Measurements from ENCODE around the gene AXIN1. TPM values are rescaled to one million over a fixed set of nuclear protein-coding genes. Genes with fewer than 3 reads are reported as not detected.
A peak's percentile ranks its signal among the peaks of the same experiment; 100 is the strongest.

AXIN1 gene
- total and polyA plus RNA-seq, 2 of the 8 experiments (the other 6 are each of a cell fraction or from before 2014, with no cell fraction given): 12.5 to 41.9 TPM

DNA sequence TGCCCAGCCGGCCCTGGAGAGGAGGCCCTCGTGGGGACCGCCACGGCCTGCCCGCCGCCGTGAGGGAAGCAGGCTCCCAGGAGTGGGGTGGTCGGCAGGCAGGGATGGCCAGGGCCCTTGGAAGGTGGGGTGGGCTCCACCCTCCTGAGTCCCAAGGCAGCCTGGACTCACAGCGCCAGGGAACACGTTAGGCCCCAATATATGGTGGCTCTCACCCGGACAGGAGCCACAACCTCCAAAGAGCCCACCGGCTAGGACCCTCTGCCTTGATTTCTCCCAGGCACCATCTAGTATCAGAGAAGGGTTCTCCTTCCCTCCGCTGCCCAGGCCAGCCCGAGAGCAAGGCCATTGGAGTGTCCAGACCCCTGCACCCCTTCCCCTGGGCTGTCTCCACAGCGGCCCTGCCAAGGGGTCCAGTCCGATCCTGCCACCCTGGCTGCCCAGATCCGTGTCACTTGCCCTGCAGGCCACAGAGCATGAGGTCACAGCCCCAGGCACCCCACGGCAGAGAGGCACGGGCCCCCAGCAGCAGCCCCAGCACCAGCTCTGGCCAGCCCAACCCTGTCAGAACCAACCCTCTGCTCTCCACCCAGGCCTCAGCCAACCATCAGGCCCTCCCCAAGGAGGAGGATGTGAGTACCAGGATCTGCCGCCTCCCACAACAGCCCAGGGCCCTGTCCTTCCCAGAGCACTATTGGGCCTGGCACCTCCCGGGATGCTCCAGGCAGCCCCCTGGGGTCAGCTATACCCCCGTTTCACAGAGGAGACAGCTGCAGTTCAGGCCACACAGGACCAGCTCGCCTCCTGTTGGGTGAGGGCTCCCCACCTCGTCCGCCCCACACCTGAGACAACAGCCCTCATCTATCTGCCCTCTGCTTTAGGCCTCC lies 1.1 kb upstream of the AXIN1 start:
- Histone ChIP-seq H4K91ac (replicated peaks; ENCODE audit: insufficient read length, low read length) (no peak overlapping the region), H4K5ac (ENCODE audit: insufficient read length, low read depth, low read length) (no peak overlapping the region), H3K36me3 (ENCODE audit: control insufficient read depth in 2 of 4, insufficient read depth in 4 of 4, low read length in 3 of 4) (0 out of 8 replicates have a peak, but pooled peaks cover 0 to 3% (median 0%) of the 10 kb centered on the region in 4 experiments), H3K14ac (ENCODE audit: insufficient read length) (no peak overlapping the region), H3K27ac (ENCODE audit: low read depth, low read length) (no peak overlapping the region), H3K23ac (ENCODE audit: insufficient read length) (no peak overlapping the region), H3K56ac (replicated peaks; ENCODE audit: insufficient read length, low read depth, low read length) (no peak overlapping the region), H3K23me2 (ENCODE audit: low read depth, low read length) (peaks cover 7% of the 10 kb centered on the region; the same call in 1 of the 2 replicates), H2BK15ac (ENCODE audit: low read length) (no peak overlapping the region), H3K18ac (ENCODE audit: extremely low read depth, low read length) (no peak overlapping the region), H2BK20ac (ENCODE audit: low read length) (no peak overlapping the region), H2BK120ac (replicated peaks; ENCODE audit: low read depth, low read length) (no peak overlapping the region), H3K4ac (replicated peaks; ENCODE audit: insufficient read length, low read depth, low read length) (peak overlapping the region; percentile 78), H3K4me1 (replicated peaks in 1 of 4; ENCODE audit: control insufficient read depth in 3 of 4, insufficient read depth in 4 of 4, low read length in 3 of 4) (peaks cover 0 to 4% (median 2%) of the 10 kb centered on the region in 4 experiments; a peak in 4 of 7 replicates), H2BK12ac (ENCODE audit: low read depth, low read length) (peak overlapping the region; percentile 60; the same call in 1 of the 2 replicates), H2BK5ac (ENCODE audit: low read depth, low read length) (peak overlapping the region; percentile 44; the same call in 1 of the 2 replicates), H3K9ac (replicated peaks in 1 of 4; ENCODE audit: extremely low read depth in 1 of 4, low read depth in 3 of 4, low read length in 3 of 4) (peak overlapping the region in 2 of 4 experiments; percentile 8 to 19; a peak in 4 of 7 replicates), H3K27me3 (replicated peaks in 1 of 4; ENCODE audit: control insufficient read depth in 3 of 4, extremely low read depth in 1 of 4, insufficient read depth in 3 of 4, low read length in 3 of 4) (no peaks in the 10 kb centered on the region), H3K79me1 (ENCODE audit: low read depth, low read length) (peaks cover 10% of the 10 kb centered on the region), H3K9me3 (ENCODE audit: insufficient read depth in 2 of 2, low read depth in 1 of 2, low read length in 1 of 2) (no peaks in the 10 kb centered on the region), H2AFZ (ENCODE audit: low read length) (no peak overlapping the region), H4K20me1 (replicated peaks in 1 of 2; ENCODE audit: control insufficient read depth in 1 of 2, insufficient read depth in 2 of 2, low read length in 2 of 2) (peaks cover 4 to 14% of the 10 kb centered on the region in 2 experiments), H4K8ac (ENCODE audit: extremely low read depth, insufficient read depth, low read length) (peak overlapping the region; percentile 68), H3K4me3 (ENCODE audit: extremely low read depth in 1 of 4, insufficient read depth in 2 of 4, low read depth in 3 of 4, low read length in 4 of 4) (peak overlapping the region; percentile 30 to 63 (median 37)), H3K4me2 (ENCODE audit: insufficient read depth in 1 of 2, low read depth in 2 of 2, low read length in 2 of 2) (peak overlapping the region; percentile 53 to 78; a peak in 3 of 4 replicates), H3K79me2 (ENCODE audit: control insufficient read depth in 1 of 2, insufficient read depth in 2 of 2, low read length in 2 of 2) (peaks cover 5 to 29% of the 10 kb centered on the region in 2 experiments; a peak in 3 of 4 replicates), H2AK5ac (ENCODE audit: low read depth, low read length) (0 out of 2 replicates have a peak overlapping the region, but pooled peaks have one; percentile 39)
- FAIRE-seq: no peak
- CTCF ChIA-PET (ENCODE audit: partially characterized antibody): interaction anchor here (0.6 to 1.8 kb wide), 5 partner anchors 13 to 248 kb away, joined by 3 to 6 read pairs (median 3); no protein-coding TSS in a partner anchor
- TF ChIP-seq CTBP2 (IDR thresholded peaks at IDR 0.05; ENCODE audit: borderline replicate concordance, insufficient read depth, insufficient read length, low read length) (no peak), SIX5 (IDR thresholded peaks at IDR 0.05; ENCODE audit: low read depth, low read length) (no peak), TAF7 (optimal IDR thresholded peaks at IDR 0.05; ENCODE audit: borderline replicate concordance, low read depth, low read length) (no peak), KDM5A (IDR thresholded peaks at IDR 0.05; ENCODE audit: low read length) (no peak), KDM1A (IDR thresholded peaks at IDR 0.05; ENCODE audit: borderline replicate concordance, low read length) (no peak)
- TF ChIP-seq, protein P1, sequence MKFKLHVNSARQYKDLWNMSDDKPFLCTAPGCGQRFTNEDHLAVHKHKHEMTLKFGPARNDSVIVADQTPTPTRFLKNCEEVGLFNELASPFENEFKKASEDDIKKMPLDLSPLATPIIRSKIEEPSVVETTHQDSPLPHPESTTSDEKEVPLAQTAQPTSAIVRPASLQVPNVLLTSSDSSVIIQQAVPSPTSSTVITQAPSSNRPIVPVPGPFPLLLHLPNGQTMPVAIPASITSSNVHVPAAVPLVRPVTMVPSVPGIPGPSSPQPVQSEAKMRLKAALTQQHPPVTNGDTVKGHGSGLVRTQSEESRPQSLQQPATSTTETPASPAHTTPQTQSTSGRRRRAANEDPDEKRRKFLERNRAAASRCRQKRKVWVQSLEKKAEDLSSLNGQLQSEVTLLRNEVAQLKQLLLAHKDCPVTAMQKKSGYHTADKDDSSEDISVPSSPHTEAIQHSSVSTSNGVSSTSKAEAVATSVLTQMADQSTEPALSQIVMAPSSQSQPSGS (IDR thresholded peaks at IDR 0.05; ENCODE audit: low read length): no peak
- POLR2A ChIA-PET (ENCODE audit: partially characterized antibody): interaction anchor here (1.4 to 2.7 kb wide), 4 partner anchors 9 to 17 kb away, joined by 3 to 12 read pairs (median 6); no protein-coding TSS in a partner anchor
- WGBS, 2 experiments (ENCODE audit: extremely low coverage in 1 of 2, insufficient coverage in 1 of 2, insufficient read length in 1 of 2, insufficient replicate concordance in 2 of 2, low coverage in 1 of 2, low lambda C conversion rate in 2 of 2, missing lambda C conversion rate in 1 of 2): 71% methylated on average over 25 of the region's 25 CpGs; no CpG with 5 or more reads in 1 of the 2 experiments
- DNase-seq (ENCODE audit: low read depth in 1 of 2, low spot score in 2 of 2): no peak
